GM12878 (cell line): ENCODE measurements around the gene CEP170B. TPM values are rescaled to one million over a fixed set of nuclear protein-coding genes. Genes with fewer than 3 reads are reported as not detected.

ENCODE experiments used
- ATAC-seq: fragments of 200-7000 bp; cut with Tn5 transposase; 3 replicates; pipeline ENCODE4 v1.9.1; 2020; ENCODE audit warnings: mild to moderate bottlenecking, moderate library complexity
- BruUV-seq: library from RNA; stranded (reverse); fragments of 400-500 nt; replicated peaks from 2 replicates; lab custom pipeline; 2021; lab: Mats Ljungman, UMichigan
- CTCF ChIA-PET: fragments of 300-600 bp; sonication (Branson Sonifier 250); formaldehyde crosslinking; extraction: SDS; loops from one replicate; lab custom pipeline; 2021; ENCODE audit warnings: inconsistent platforms; lab: Yijun Ruan, JAX
- POLR2A ChIA-PET: fragments of 350-600 bp; formaldehyde crosslinking; extraction: SDS; loops from one replicate; lab custom pipeline; 2021; ENCODE audit warnings: inconsistent platforms; lab: Charles Lee
- RAD21 ChIA-PET: fragments of 300-600 bp; sonication (Branson Sonifier 250); formaldehyde crosslinking; loops from one replicate; lab custom pipeline; 2023; ENCODE audit warnings: antibody characterized with exemption; ENCODE audit not compliant: unreplicated experiment; lab: Charles Lee
- SMC1A ChIA-PET: fragments of 300-600 bp; sonication (Branson Sonifier 250); formaldehyde crosslinking; loops from one replicate; lab custom pipeline; 2023; ENCODE audit not compliant: unreplicated experiment, uncharacterized antibody; lab: Charles Lee
- DNase-seq: peaks from one replicate; pipeline ENCODE4 v3.0.0-alpha.2; 2011; ENCODE audit warnings: low read depth, low spot score
- FAIRE-seq: peaks from 3 replicates; lab custom pipeline; 2011; peaks lifted over from hg19 to GRCh38; lab: Jason Lieb, UNC
- H2AFZ ChIP-seq: 2 replicates; pipeline ENCODE4 v1.6.0; 2011; ENCODE audit warnings: low read depth, low read length, control low read depth; ENCODE audit not compliant: control insufficient read depth
- H3K27ac ChIP-seq: 2 replicates; pipeline ENCODE4 v1.5.1; 2011; ENCODE audit warnings: control low read depth; ENCODE audit not compliant: control insufficient read depth, insufficient read depth
- H3K27me3 ChIP-seq, 2 experiments: replicated peaks in 1 of 2; 2 replicates each; pipeline versions ENCODE4 v1.6.0 to v1.6.1; 2011; ENCODE audit warnings: low read length in 1 of 2; ENCODE audit not compliant: control insufficient read depth in 2 of 2, insufficient read depth in 2 of 2
- H3K36me3 ChIP-seq, 2 experiments: 2 replicates each; pipeline ENCODE4 v1.5.1; 2011; ENCODE audit warnings: low read length in 1 of 2; ENCODE audit not compliant: control insufficient read depth in 2 of 2, insufficient read depth in 2 of 2
- H3K4me1 ChIP-seq: 2 replicates; pipeline ENCODE4 v1.6.1; 2011; ENCODE audit warnings: mild to moderate bottlenecking, low read length, moderate library complexity, mixed read lengths; ENCODE audit not compliant: control insufficient read depth, insufficient read depth
- H3K4me2 ChIP-seq: 2 replicates; pipeline ENCODE4 v1.6.0; 2011; ENCODE audit warnings: control low read depth; ENCODE audit not compliant: control insufficient read depth, insufficient read depth
- H3K4me3 ChIP-seq: fragments of 200-600 bp; sonication (generic); 2 replicates; pipeline ENCODE4 v1.5.1; 2016
- H3K79me2 ChIP-seq: 2 replicates; pipeline ENCODE4 v1.6.0; 2011; ENCODE audit warnings: low read length; ENCODE audit not compliant: control insufficient read depth, insufficient read depth
- H3K9ac ChIP-seq: 2 replicates; pipeline ENCODE4 v1.8.0; 2011; ENCODE audit warnings: low read length, control low read depth, mixed read lengths; ENCODE audit not compliant: control insufficient read depth, insufficient read depth
- H3K9me3 ChIP-seq: replicated peaks from 3 replicates; pipeline ENCODE4 v1.5.1; 2011; ENCODE audit warnings: mild to moderate bottlenecking, low read length; ENCODE audit not compliant: control insufficient read depth, insufficient read depth
- H4K20me1 ChIP-seq: 2 replicates; pipeline ENCODE4 v1.6.0; 2011; ENCODE audit not compliant: control insufficient read depth, insufficient read depth
- CBX3 ChIP-seq: fragments of 200-600 bp; sonication (generic); IDR thresholded peaks from 2 replicates; pipeline ENCODE4 v1.6.1; 2016; ENCODE audit warnings: low read depth, borderline replicate concordance
- MYC ChIP-seq: IDR thresholded peaks from 2 replicates; pipeline ENCODE4 v1.6.1; 2011; ENCODE audit warnings: mild to moderate bottlenecking, low read length, moderate library complexity, inconsistent platforms; ENCODE audit not compliant: insufficient read depth, insufficient replicate concordance, insufficient read length, severe bottlenecking
- PML ChIP-seq: IDR thresholded peaks from 2 replicates; pipeline ENCODE4 v1.6.1; 2012; ENCODE audit warnings: low read length, inconsistent platforms
- RBBP5 ChIP-seq: fragments of 200-600 bp; sonication (generic); conservative IDR thresholded peaks from 2 replicates; pipeline ENCODE4 v1.6.1; 2016
- RFX5 ChIP-seq: IDR thresholded peaks from 2 replicates; pipeline ENCODE4 v1.6.1; 2011; ENCODE audit warnings: low read depth, low read length, improper control_type of control experiment
- SIX5 ChIP-seq: IDR thresholded peaks from 2 replicates; pipeline ENCODE4 v1.6.1; 2011; ENCODE audit warnings: mild to moderate bottlenecking, low read depth, low read length, moderate library complexity; ENCODE audit not compliant: severe bottlenecking
- SMARCA5 ChIP-seq: fragments of 450-650 bp; IDR thresholded peaks from 2 replicates; pipeline ENCODE4 v1.6.1; 2017; ENCODE audit warnings: mild to moderate bottlenecking
- SREBF2 ChIP-seq: IDR thresholded peaks from 2 replicates; pipeline ENCODE4 v1.6.1; 2012; ENCODE audit warnings: mild to moderate bottlenecking, low read length
- TAF1 ChIP-seq: IDR thresholded peaks from 2 replicates; pipeline ENCODE4 v1.6.1; 2011; ENCODE audit warnings: mild to moderate bottlenecking, low read depth, low read length, borderline replicate concordance
- TBL1XR1 ChIP-seq: IDR thresholded peaks from 2 replicates; pipeline ENCODE4 v1.6.1; 2012; ENCODE audit warnings: low read depth, low read length, improper control_type of control experiment
- ZNF384 ChIP-seq: IDR thresholded peaks from 2 replicates; pipeline ENCODE4 v1.6.1; 2012; ENCODE audit warnings: low read depth, mild to moderate bottlenecking, low read length, improper control_type of control experiment, borderline replicate concordance
- ZNF687 ChIP-seq: fragments of 450-650 bp; IDR thresholded peaks from 2 replicates; pipeline ENCODE4 v1.6.1; 2017; ENCODE audit warnings: mild to moderate bottlenecking, moderate library complexity
- WGBS: methylation state at CpG from one replicate; pipeline ENCODE4 v1.1.6; 2016; ENCODE audit warnings: low lambda C conversion rate; ENCODE audit not compliant: insufficient replicate concordance, insufficient coverage; ENCODE audit errors: missing lambda C conversion rate; 5-methylcytosine and 5-hydroxymethylcytosine counted together
- in situ Hi-C: fragments of 300-500 bp; cut with MboI; formaldehyde crosslinking; loops from 9 replicates; pipeline ENCODE4 v1.14.3; 2018; ENCODE audit warnings: mixed read lengths
- intact Hi-C: fragments of 100-400 bp; cut with micrococcal nuclease; formaldehyde crosslinking; loops from one replicate; pipeline ENCODE4 v1.14.2; 2022; ENCODE audit not compliant: unreplicated experiment
- polyA plus RNA-seq, 11 experiments: library from polyadenylated mRNA; depleted of rRNA in 4 of 11; unstranded in 6 of 11; stranded (reverse) in 5 of 11; fragments of >200 nt; fragmentation: Nextera tagmentation in 4 of 11; fragmentation: Illumina TruSeq in 1 of 11; extraction: Ambion mirVana in 4 of 11; extraction: Trizol in 1 of 11; gene quantifications; 1 replicate in 1 of 11; 2 replicates in 10 of 11; pipeline versions ENCODE4 v1.2.1 to v1.2.3, GENCODE V29; 2011 to 2016; ENCODE audit warnings: inconsistent platforms in 2 of 11, missing spikeins in 2 of 11, low read depth in 1 of 11
- total RNA-seq, 4 experiments: library from RNA; depleted of rRNA in 3 of 4; stranded (reverse); fragments of >200 nt in 3 of 4; fragmentation: Illumina TruSeq in 1 of 4; extraction: Trizol in 1 of 4; gene quantifications; 2 replicates each; pipeline versions ENCODE4 v1.2.1 to v1.2.3, GENCODE V29; 2013 to 2021
- TF ChIP-seq, protein P1 (sequence below): fragments of 450-650 bp; IDR thresholded peaks from 2 replicates; pipeline ENCODE4 v1.6.1; 2017; ENCODE audit warnings: borderline replicate concordance
- TF ChIP-seq, protein P2 (sequence below): IDR thresholded peaks from 2 replicates; pipeline ENCODE4 v1.6.1; 2012; ENCODE audit warnings: improper control_type of control experiment, low read depth, low read length; ENCODE audit not compliant: insufficient replicate concordance

CEP170B gene
- total and polyA plus RNA-seq, 10 of the 15 experiments (the other 5 are each of a cell fraction or from before 2014, with no cell fraction given) = 0.01 to 0.44 (median 0.05) TPM; not detected in 4

- in situ Hi-C loops (no loop called here), intact Hi-C loops (no loop called here)
- ChIA-PET POLR2A (no interaction called here), RAD21 (interaction anchor here (1.1 kb wide), 1 partner anchor 118 kb away, joined by 3 read pairs; no protein-coding TSS in a partner anchor), CTCF (interaction anchor here (0.8 kb wide), 1 partner anchor 43 kb away, joined by 4 read pairs; no protein-coding TSS in a partner anchor), SMC1A (no interaction called here)
- Histone ChIP-seq H3K27me3 (peaks cover 9 to 11% of the 10 kb centered on the region in 2 experiments), H4K20me1 (no peaks in the 10 kb centered on the region; the same call in 1 of the 2 replicates), H3K4me3 (no peak overlapping the region), H3K4me2 (no peak overlapping the region), H3K4me1 (no peaks in the 10 kb centered on the region), H3K9ac (no peak overlapping the region), H3K27ac (no peak overlapping the region), H2AFZ (no peak overlapping the region), H3K79me2 (no peaks in the 10 kb centered on the region), H3K36me3 (no peaks in the 10 kb centered on the region), H3K9me3 (no peaks in the 10 kb centered on the region)
- BruUV-seq = no TSS peak
- FAIRE-seq (no peak), DNase-seq (no peak), ATAC-seq (no peak)
- WGBS = 0% methylated on average over 1 of the region's 1 CpG
- TF ChIP-seq, protein P1, sequence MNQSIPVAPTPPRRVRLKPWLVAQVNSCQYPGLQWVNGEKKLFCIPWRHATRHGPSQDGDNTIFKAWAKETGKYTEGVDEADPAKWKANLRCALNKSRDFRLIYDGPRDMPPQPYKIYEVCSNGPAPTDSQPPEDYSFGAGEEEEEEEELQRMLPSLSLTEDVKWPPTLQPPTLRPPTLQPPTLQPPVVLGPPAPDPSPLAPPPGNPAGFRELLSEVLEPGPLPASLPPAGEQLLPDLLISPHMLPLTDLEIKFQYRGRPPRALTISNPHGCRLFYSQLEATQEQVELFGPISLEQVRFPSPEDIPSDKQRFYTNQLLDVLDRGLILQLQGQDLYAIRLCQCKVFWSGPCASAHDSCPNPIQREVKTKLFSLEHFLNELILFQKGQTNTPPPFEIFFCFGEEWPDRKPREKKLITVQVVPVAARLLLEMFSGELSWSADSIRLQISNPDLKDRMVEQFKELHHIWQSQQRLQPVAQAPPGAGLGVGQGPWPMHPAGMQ = no peak
- TF ChIP-seq, protein P2, sequence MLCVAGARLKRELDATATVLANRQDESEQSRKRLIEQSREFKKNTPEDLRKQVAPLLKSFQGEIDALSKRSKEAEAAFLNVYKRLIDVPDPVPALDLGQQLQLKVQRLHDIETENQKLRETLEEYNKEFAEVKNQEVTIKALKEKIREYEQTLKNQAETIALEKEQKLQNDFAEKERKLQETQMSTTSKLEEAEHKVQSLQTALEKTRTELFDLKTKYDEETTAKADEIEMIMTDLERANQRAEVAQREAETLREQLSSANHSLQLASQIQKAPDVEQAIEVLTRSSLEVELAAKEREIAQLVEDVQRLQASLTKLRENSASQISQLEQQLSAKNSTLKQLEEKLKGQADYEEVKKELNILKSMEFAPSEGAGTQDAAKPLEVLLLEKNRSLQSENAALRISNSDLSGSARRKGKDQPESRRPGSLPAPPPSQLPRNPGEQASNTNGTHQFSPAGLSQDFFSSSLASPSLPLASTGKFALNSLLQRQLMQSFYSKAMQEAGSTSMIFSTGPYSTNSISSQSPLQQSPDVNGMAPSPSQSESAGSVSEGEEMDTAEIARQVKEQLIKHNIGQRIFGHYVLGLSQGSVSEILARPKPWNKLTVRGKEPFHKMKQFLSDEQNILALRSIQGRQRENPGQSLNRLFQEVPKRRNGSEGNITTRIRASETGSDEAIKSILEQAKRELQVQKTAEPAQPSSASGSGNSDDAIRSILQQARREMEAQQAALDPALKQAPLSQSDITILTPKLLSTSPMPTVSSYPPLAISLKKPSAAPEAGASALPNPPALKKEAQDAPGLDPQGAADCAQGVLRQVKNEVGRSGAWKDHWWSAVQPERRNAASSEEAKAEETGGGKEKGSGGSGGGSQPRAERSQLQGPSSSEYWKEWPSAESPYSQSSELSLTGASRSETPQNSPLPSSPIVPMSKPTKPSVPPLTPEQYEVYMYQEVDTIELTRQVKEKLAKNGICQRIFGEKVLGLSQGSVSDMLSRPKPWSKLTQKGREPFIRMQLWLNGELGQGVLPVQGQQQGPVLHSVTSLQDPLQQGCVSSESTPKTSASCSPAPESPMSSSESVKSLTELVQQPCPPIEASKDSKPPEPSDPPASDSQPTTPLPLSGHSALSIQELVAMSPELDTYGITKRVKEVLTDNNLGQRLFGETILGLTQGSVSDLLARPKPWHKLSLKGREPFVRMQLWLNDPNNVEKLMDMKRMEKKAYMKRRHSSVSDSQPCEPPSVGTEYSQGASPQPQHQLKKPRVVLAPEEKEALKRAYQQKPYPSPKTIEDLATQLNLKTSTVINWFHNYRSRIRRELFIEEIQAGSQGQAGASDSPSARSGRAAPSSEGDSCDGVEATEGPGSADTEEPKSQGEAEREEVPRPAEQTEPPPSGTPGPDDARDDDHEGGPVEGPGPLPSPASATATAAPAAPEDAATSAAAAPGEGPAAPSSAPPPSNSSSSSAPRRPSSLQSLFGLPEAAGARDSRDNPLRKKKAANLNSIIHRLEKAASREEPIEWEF = no peak
- TF ChIP-seq SMARCA5 (no peak), RBBP5 (no peak), TBL1XR1 (no peak), CBX3 (no peak), TAF1 (no peak), ZNF384 (no peak), RFX5 (no peak), PML (no peak), SIX5 (no peak), ZNF687 (no peak), SREBF2 (no peak), MYC (no peak)
Observed at GRCh38 chr14:104938960-104939359, 73.9 kb downstream of the CEP170B start.
